ENCODE data around the gene CXXC5. TPM values are rescaled to one million over a fixed set of nuclear protein-coding genes. Genes with fewer than 3 reads are reported as not detected.

Gene CXXC5
- total RNA-seq, 1 donor from 2014 or later = 37.1 TPM

GRCh38 chr5:139695178-139695573, 47.0 kb downstream of the CXXC5 start:
- no peak for DNase-seq

- DNase-seq = no peak
These were observed 48.2 kb downstream of the CXXC5 start for GRCh38 chr5:139696167-139696893.

- peak; percentile 62 for DNase-seq
These were observed 48.9 kb downstream of the CXXC5 start for GRCh38 chr5:139696894-139697658.

- peak; percentile 71 for DNase-seq
These were observed 50.5 kb downstream of the CXXC5 start for GRCh38 chr5:139698490-139699146.

- no peak for DNase-seq
These were observed 51.2 kb downstream of the CXXC5 start for GRCh38 chr5:139699351-139699750.

GRCh38 chr5:139700711-139701055, 52.5 kb downstream of the CXXC5 start:
- DNase-seq = no peak

- no peak for DNase-seq
These were observed 53.0 kb downstream of the CXXC5 start for GRCh38 chr5:139701056-139701741.

GRCh38 chr5:139702548-139702947, 54.4 kb downstream of the CXXC5 start:
- no peak for DNase-seq

- no peak for DNase-seq
These were observed 56.6 kb downstream of the CXXC5 start for GRCh38 chr5:139704748-139705147.

GRCh38 chr5:139705191-139705590, 57.0 kb downstream of the CXXC5 start:
- no peak for DNase-seq

- DNase-seq = no peak
These were observed 57.8 kb downstream of the CXXC5 start for GRCh38 chr5:139705655-139706587.

- no peak for DNase-seq
These were observed 59.4 kb downstream of the CXXC5 start for GRCh38 chr5:139707445-139708003.

GRCh38 chr5:139708434-139708861, 60.3 kb downstream of the CXXC5 start:
- DNase-seq = no peak

- no peak for DNase-seq
These were observed 60.9 kb downstream of the CXXC5 start for GRCh38 chr5:139708877-139709581.

GRCh38 chr5:139709582-139710318, 61.6 kb downstream of the CXXC5 start:
- no peak for DNase-seq

- DNase-seq = no peak
These were observed 62.3 kb downstream of the CXXC5 start for GRCh38 chr5:139710319-139711066.

GRCh38 chr5:139711067-139711905, 63.1 kb downstream of the CXXC5 start:
- peak; percentile 66 for DNase-seq

GRCh38 chr5:139711906-139712224, 63.7 kb downstream of the CXXC5 start:
- DNase-seq = no peak
